Naive thymus-derived CD4-positive, alpha-beta T cell (primary cell): ENCODE measurements around the gene PWWP2A. TPM values are rescaled to one million over a fixed set of nuclear protein-coding genes. Genes with fewer than 3 reads are reported as not detected.

Source experiments
- ATAC-seq: fragments of 150-1000 bp; cut with Tn5 transposase; 2 replicates; pipeline ENCODE4 v1.10.0; 2021; ENCODE audit warnings: mild to moderate bottlenecking, moderate library complexity
- CTCF ChIA-PET: fragments of 350-600 bp; sonication (Branson Sonifier 250); formaldehyde crosslinking; loops from one replicate; lab custom pipeline; 2021; ENCODE audit warnings: antibody characterized with exemption; lab: Charles Lee
- POLR2A ChIA-PET: fragments of 350-600 bp; sonication (Branson Sonifier 250); formaldehyde crosslinking; loops from one replicate; lab custom pipeline; 2021; ENCODE audit warnings: antibody characterized with exemption, inconsistent platforms; lab: Charles Lee
- DNase-seq, 9 donors: peaks; one replicate each; pipeline versions ENCODE4 v3.0.0 to v3.0.0-alpha.2; 2020 to 2022; ENCODE audit warnings: mixed read lengths in 1 of 9
- H3K27ac ChIP-seq: one replicate; pipeline ENCODE4 v1.7.0; 2013; ENCODE audit warnings: mild to moderate bottlenecking, low read depth, low read length, moderate library complexity
- H3K27me3 ChIP-seq, 2 donors: one replicate each; pipeline ENCODE4 v1.7.0; 2013; ENCODE audit warnings: low read length in 2 of 2, mild to moderate bottlenecking in 2 of 2, moderate library complexity in 2 of 2; ENCODE audit not compliant: control insufficient read depth in 2 of 2, insufficient read depth in 2 of 2
- H3K36me3 ChIP-seq, 3 experiments: 1 replicate in 2 of 3; 2 replicates in 1 of 3; pipeline ENCODE4 v1.7.0; 2013; ENCODE audit warnings: low read length in 3 of 3, mild to moderate bottlenecking in 3 of 3, moderate library complexity in 1 of 3; ENCODE audit not compliant: insufficient read depth in 3 of 3, control insufficient read depth in 2 of 3
- H3K4me1 ChIP-seq, 2 donors: one replicate each; pipeline ENCODE4 v1.7.0; 2013; ENCODE audit warnings: low read length in 2 of 2, mild to moderate bottlenecking in 2 of 2, moderate library complexity in 1 of 2; ENCODE audit not compliant: control insufficient read depth in 2 of 2, insufficient read depth in 2 of 2
- H3K4me3 ChIP-seq: 2 replicates; pipeline ENCODE4 v1.7.0; 2013; ENCODE audit warnings: mild to moderate bottlenecking, low read length
- H3K9me3 ChIP-seq, 3 experiments: 1 replicate in 2 of 3; 2 replicates in 1 of 3; pipeline ENCODE4 v1.7.0; 2013; ENCODE audit warnings: low read length in 3 of 3; ENCODE audit not compliant: control insufficient read depth in 2 of 3
- H3K27ac Mint-ChIP-seq, 9 donors: one replicate each; pipeline ENCODE4 v1.8.0; 2020 to 2022; ENCODE audit warnings: mixed read lengths in 9 of 9, mild to moderate bottlenecking in 8 of 9, moderate library complexity in 5 of 9, inconsistent platforms in 2 of 9
- H3K27me3 Mint-ChIP-seq, 5 donors: one replicate each; pipeline ENCODE4 v1.8.0; 2021 to 2022; ENCODE audit warnings: mixed read lengths in 5 of 5, mild to moderate bottlenecking in 1 of 5
- H3K36me3 Mint-ChIP-seq, 5 donors: one replicate each; pipeline ENCODE4 v1.8.0; 2020 to 2022; ENCODE audit warnings: mixed read lengths in 5 of 5, mild to moderate bottlenecking in 3 of 5, inconsistent platforms in 1 of 5
- H3K4me1 Mint-ChIP-seq, 7 donors: one replicate each; pipeline ENCODE4 v1.8.0; 2020 to 2022; ENCODE audit warnings: mixed read lengths in 7 of 7, mild to moderate bottlenecking in 3 of 7, inconsistent platforms in 1 of 7
- H3K4me3 Mint-ChIP-seq, 10 donors: one replicate each; pipeline ENCODE4 v1.8.0; 2020 to 2022; ENCODE audit warnings: mild to moderate bottlenecking in 10 of 10, mixed read lengths in 10 of 10, moderate library complexity in 6 of 10, inconsistent platforms in 2 of 10
- H3K9me3 Mint-ChIP-seq, 11 donors: one replicate each; pipeline ENCODE4 v1.8.0; 2020 to 2022; ENCODE audit warnings: mixed read lengths in 11 of 11, mild to moderate bottlenecking in 4 of 11, inconsistent platforms in 1 of 11, moderate library complexity in 1 of 11
- intact Hi-C, 2 donors: fragments of 100-400 bp; cut with micrococcal nuclease; formaldehyde crosslinking; loops; one replicate each; pipeline ENCODE4 v1.15.1; 2023
- polyA plus RNA-seq, 2 donors: library from polyadenylated mRNA; unstranded; fragments of 300-500 nt; fragmentation: Illumina TruSeq; gene quantifications; one replicate each; pipeline ENCODE4 v1.2.3, GENCODE V29; 2021
- total RNA-seq, 6 experiments: library from RNA in 5 of 6; stranded (reverse) in 5 of 6; gene quantifications; 1 replicate in 5 of 6; 2 replicates in 1 of 6; pipeline ENCODE4 v1.2.3 and lab custom pipeline; 2021 to 2026

Gene PWWP2A
- total and polyA plus RNA-seq, 7 experiments from 2014 or later = 21.2 to 43.6 (median 28.1) TPM

- CTCF ChIA-PET = interaction anchor here (0.6 kb wide), 1 partner anchor 26 kb away, joined by 7 read pairs; no protein-coding TSS in a partner anchor
- intact Hi-C loops = no loop called here
- no peaks in the 10 kb centered on the region for H3K4me1 ChIP-seq
Measured at GRCh38 chr5:160092514-160092913, 26.7 kb downstream of the PWWP2A start.

GRCh38 chr5:160090059-160090458 is 29.2 kb downstream of the PWWP2A start:
- no peak overlapping the region for H3K4me3 ChIP-seq
- Mint-ChIP-seq H3K9me3 (no peaks in the 10 kb centered on the region), H3K27ac (peak overlapping the region in 2 of 9 donors; percentile 2 to 8), H3K36me3 (peaks cover 7 to 43% (median 24%) of the 10 kb centered on the region in 5 donors), H3K27me3 (no peaks in the 10 kb centered on the region), H3K4me3 (no peak overlapping the region), H3K4me1 (peaks cover 3 to 22% (median 8%) of the 10 kb centered on the region in 7 donors)
- POLR2A ChIA-PET = no interaction called here
- DNase-seq = no peak
- ATAC-seq = no peak
- H3K27ac ChIP-seq = no peak overlapping the region
- no peaks in the 10 kb centered on the region for H3K4me1 ChIP-seq
- no peaks in the 10 kb centered on the region for H3K9me3 ChIP-seq
- intact Hi-C loops = no loop called here
- no peaks in the 10 kb centered on the region for H3K27me3 ChIP-seq
- H3K36me3 ChIP-seq = peaks cover 6 to 19% (median 6%) of the 10 kb centered on the region in 3 experiments
- CTCF ChIA-PET = no interaction called here

More at GRCh38 chr5:160092514-160092913, 26.7 kb downstream of the PWWP2A start:
- Mint-ChIP-seq H3K27me3 (no peaks in the 10 kb centered on the region), H3K36me3 (peaks cover 7 to 48% (median 27%) of the 10 kb centered on the region in 5 donors), H3K4me3 (no peak overlapping the region), H3K4me1 (peaks cover 3 to 24% (median 8%) of the 10 kb centered on the region in 7 donors), H3K9me3 (no peaks in the 10 kb centered on the region), H3K27ac (peak overlapping the region in 4 of 9 donors; percentile 1 to 62 (median 42))
- Histone ChIP-seq H3K9me3 (no peaks in the 10 kb centered on the region), H3K27me3 (no peaks in the 10 kb centered on the region), H3K36me3 (peaks cover 6 to 19% (median 6%) of the 10 kb centered on the region in 3 experiments), H3K27ac (no peak overlapping the region), H3K4me3 (no peak overlapping the region)
- ATAC-seq = no peak
- no peak for DNase-seq
- POLR2A ChIA-PET = no interaction called here

GRCh38 chr5:160089531-160089930 is 29.7 kb downstream of the PWWP2A start:
- H3K9me3 Mint-ChIP-seq = no peaks in the 10 kb centered on the region
- H3K4me3 Mint-ChIP-seq = no peak overlapping the region
- H3K27me3 ChIP-seq = no peaks in the 10 kb centered on the region
- DNase-seq (no peak), ATAC-seq (no peak)
- H3K4me3 ChIP-seq = no peak overlapping the region
- intact Hi-C loops = no loop called here
- peaks cover 3 to 21% (median 8%) of the 10 kb centered on the region in 7 donors for H3K4me1 Mint-ChIP-seq
- H3K9me3 ChIP-seq = no peaks in the 10 kb centered on the region
- no peaks in the 10 kb centered on the region for H3K27me3 Mint-ChIP-seq
- no peak overlapping the region for H3K27ac Mint-ChIP-seq
- CTCF ChIA-PET = no interaction called here
- H3K4me1 ChIP-seq = no peaks in the 10 kb centered on the region
- H3K36me3 Mint-ChIP-seq = peaks cover 7 to 42% (median 24%) of the 10 kb centered on the region in 5 donors
- H3K27ac ChIP-seq = no peak overlapping the region
- peaks cover 6 to 20% (median 6%) of the 10 kb centered on the region in 3 experiments for H3K36me3 ChIP-seq
- POLR2A ChIA-PET = no interaction called here

GRCh38 chr5:160088805-160089204 is 30.4 kb downstream of the PWWP2A start:
- H3K4me1 ChIP-seq = no peaks in the 10 kb centered on the region
- Mint-ChIP-seq H3K36me3 (peaks cover 7 to 35% (median 19%) of the 10 kb centered on the region in 5 donors), H3K4me1 (peaks cover 3 to 15% (median 7%) of the 10 kb centered on the region in 7 donors), H3K4me3 (no peak overlapping the region), H3K9me3 (no peaks in the 10 kb centered on the region), H3K27me3 (no peaks in the 10 kb centered on the region), H3K27ac (no peak overlapping the region)
- H3K27me3 ChIP-seq = no peaks in the 10 kb centered on the region
- intact Hi-C loops = no loop called here
- peaks cover 6 to 20% (median 6%) of the 10 kb centered on the region in 3 experiments for H3K36me3 ChIP-seq
- H3K27ac ChIP-seq = no peak overlapping the region
- no peaks in the 10 kb centered on the region for H3K9me3 ChIP-seq
- POLR2A ChIA-PET = no interaction called here
- H3K4me3 ChIP-seq = no peak overlapping the region
- DNase-seq (no peak), ATAC-seq (no peak)
- CTCF ChIA-PET = no interaction called here

- ATAC-seq (no peak), DNase-seq (no peak)
- H3K4me1 Mint-ChIP-seq = peaks cover 2 to 9% (median 4%) of the 10 kb centered on the region in 7 donors
- no peak overlapping the region for H3K4me3 Mint-ChIP-seq
- H3K27me3 Mint-ChIP-seq = no peaks in the 10 kb centered on the region
- Histone ChIP-seq H3K4me1 (no peaks in the 10 kb centered on the region), H3K9me3 (no peaks in the 10 kb centered on the region), H3K27ac (no peak overlapping the region), H3K4me3 (no peak overlapping the region), H3K36me3 (peaks cover 0 to 4% (median 0%) of the 10 kb centered on the region in 3 experiments), H3K27me3 (no peaks in the 10 kb centered on the region)
- H3K9me3 Mint-ChIP-seq = no peaks in the 10 kb centered on the region
- peaks cover 0 to 19% (median 5%) of the 10 kb centered on the region in 5 donors for H3K36me3 Mint-ChIP-seq
- H3K27ac Mint-ChIP-seq = no peak overlapping the region
- ChIA-PET CTCF (no interaction called here), POLR2A (no interaction called here)
- intact Hi-C loops = no loop called here
Measured at GRCh38 chr5:160087199-160087598, 32.1 kb downstream of the PWWP2A start.

GRCh38 chr5:160084144-160084543 is 35.1 kb downstream of the PWWP2A start:
- H3K4me1 ChIP-seq = no peaks in the 10 kb centered on the region
- H3K27ac Mint-ChIP-seq = no peak overlapping the region
- intact Hi-C loops = no loop called here
- H3K36me3 Mint-ChIP-seq = peaks cover 0 to 6% (median 0%) of the 10 kb centered on the region in 5 donors
- H3K36me3 ChIP-seq = peaks cover 0 to 3% (median 0%) of the 10 kb centered on the region in 3 experiments
- no peaks in the 10 kb centered on the region for H3K9me3 ChIP-seq
- peaks cover 0 to 4% (median 2%) of the 10 kb centered on the region in 7 donors for H3K4me1 Mint-ChIP-seq
- DNase-seq (no peak), ATAC-seq (no peak)
- H3K4me3 ChIP-seq = no peak overlapping the region
- no peaks in the 10 kb centered on the region for H3K9me3 Mint-ChIP-seq
- H3K27me3 Mint-ChIP-seq = no peaks in the 10 kb centered on the region
- CTCF ChIA-PET = no interaction called here
- POLR2A ChIA-PET = no interaction called here
- no peak overlapping the region for H3K27ac ChIP-seq
- no peak overlapping the region for H3K4me3 Mint-ChIP-seq
- H3K27me3 ChIP-seq = no peaks in the 10 kb centered on the region

- DNase-seq = no peak
- Histone ChIP-seq H3K36me3 (peaks cover 0 to 8% (median 3%) of the 10 kb centered on the region in 3 experiments), H3K4me3 (no peak overlapping the region), H3K9me3 (no peaks in the 10 kb centered on the region), H3K4me1 (no peaks in the 10 kb centered on the region), H3K27me3 (no peaks in the 10 kb centered on the region), H3K27ac (no peak overlapping the region)
- intact Hi-C loops = no loop called here
- H3K9me3 Mint-ChIP-seq = no peaks in the 10 kb centered on the region
- ChIA-PET POLR2A (no interaction called here), CTCF (no interaction called here)
- no peak for ATAC-seq
- peaks cover 0 to 9% (median 2%) of the 10 kb centered on the region in 5 donors for H3K36me3 Mint-ChIP-seq
- peaks cover 0 to 4% (median 2%) of the 10 kb centered on the region in 7 donors for H3K4me1 Mint-ChIP-seq
- no peak overlapping the region for H3K4me3 Mint-ChIP-seq
- H3K27ac Mint-ChIP-seq = no peak overlapping the region
- H3K27me3 Mint-ChIP-seq = no peaks in the 10 kb centered on the region
Measured at GRCh38 chr5:160083501-160083900, 35.7 kb downstream of the PWWP2A start.
